Uterus (tissue), 2 donors: Measurements from ENCODE around the gene FMN1.

ENCODE experiments used
- POLR2A ChIP-seq, 2 donors: fragments of 450-650 bp; IDR thresholded peaks; one replicate each; pipeline ENCODE4 v1.6.1; 2016; ENCODE audit warnings: antibody characterized with exemption in 2 of 2, mild to moderate bottlenecking in 1 of 2, moderate library complexity in 1 of 2
- TF ChIP-seq, protein P1 (sequence below), 4 experiments: fragments of 200-600 bp in 2 of 4; fragments of 450-650 bp in 2 of 4; sonication (generic) in 2 of 4; IDR thresholded peaks; one replicate each; pipeline ENCODE4 v1.5.1; 2016 to 2019; ENCODE audit warnings: antibody characterized with exemption in 4 of 4, mild to moderate bottlenecking in 2 of 4, moderate library complexity in 1 of 4

DNA sequence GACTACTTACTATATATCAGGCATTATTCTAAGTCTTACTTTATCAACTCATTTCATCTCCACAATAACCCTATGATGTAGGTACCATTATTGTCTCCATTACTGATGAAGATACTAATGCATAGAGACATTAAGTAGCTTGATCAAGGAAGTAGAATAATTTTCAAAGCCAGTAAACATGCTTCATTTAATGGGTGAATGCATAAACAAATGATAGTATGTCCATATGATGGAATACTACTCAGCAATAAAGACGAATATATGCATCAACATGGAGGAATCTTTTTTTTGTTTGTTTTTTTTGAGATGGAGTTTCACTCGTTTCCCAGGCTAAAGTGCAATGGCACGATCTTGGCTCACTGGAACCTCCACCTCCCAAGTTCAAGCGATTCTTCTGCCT, 184.9 kb downstream of the FMN1 start:
- TF ChIP-seq, protein P1, sequence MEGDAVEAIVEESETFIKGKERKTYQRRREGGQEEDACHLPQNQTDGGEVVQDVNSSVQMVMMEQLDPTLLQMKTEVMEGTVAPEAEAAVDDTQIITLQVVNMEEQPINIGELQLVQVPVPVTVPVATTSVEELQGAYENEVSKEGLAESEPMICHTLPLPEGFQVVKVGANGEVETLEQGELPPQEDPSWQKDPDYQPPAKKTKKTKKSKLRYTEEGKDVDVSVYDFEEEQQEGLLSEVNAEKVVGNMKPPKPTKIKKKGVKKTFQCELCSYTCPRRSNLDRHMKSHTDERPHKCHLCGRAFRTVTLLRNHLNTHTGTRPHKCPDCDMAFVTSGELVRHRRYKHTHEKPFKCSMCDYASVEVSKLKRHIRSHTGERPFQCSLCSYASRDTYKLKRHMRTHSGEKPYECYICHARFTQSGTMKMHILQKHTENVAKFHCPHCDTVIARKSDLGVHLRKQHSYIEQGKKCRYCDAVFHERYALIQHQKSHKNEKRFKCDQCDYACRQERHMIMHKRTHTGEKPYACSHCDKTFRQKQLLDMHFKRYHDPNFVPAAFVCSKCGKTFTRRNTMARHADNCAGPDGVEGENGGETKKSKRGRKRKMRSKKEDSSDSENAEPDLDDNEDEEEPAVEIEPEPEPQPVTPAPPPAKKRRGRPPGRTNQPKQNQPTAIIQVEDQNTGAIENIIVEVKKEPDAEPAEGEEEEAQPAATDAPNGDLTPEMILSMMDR (IDR thresholded peaks at IDR 0.05), result no peak
- no peak for TF ChIP-seq POLR2A (IDR thresholded peaks at IDR 0.05)
